Small intestine (tissue), 7 donors: ENCODE data around the gene TMEM44. TPM values are rescaled to one million over a fixed set of nuclear protein-coding genes. Genes with fewer than 3 reads are reported as not detected.

Experiments
- DNase-seq, 2 donors: peaks; one replicate each; pipeline versions ENCODE4 v3.0.0 to v3.0.0-alpha.2; 2013
- FAIRE-seq: peaks from 2 replicates; lab custom pipeline; 2012; peaks lifted over from hg19 to GRCh38; lab: Jason Lieb, UNC
- H3K27ac ChIP-seq, 3 donors: one replicate each; pipeline ENCODE4 v1.5.1; 2013; ENCODE audit warnings: low read length in 2 of 3, mild to moderate bottlenecking in 2 of 3, control low read depth in 1 of 3, inconsistent platforms in 1 of 3, low read depth in 1 of 3, moderate library complexity in 1 of 3
- H3K27me3 ChIP-seq, 3 donors: one replicate each; pipeline ENCODE4 v1.6.1; 2013; ENCODE audit warnings: low read length in 3 of 3, inconsistent platforms in 1 of 3; ENCODE audit not compliant: control insufficient read depth in 3 of 3, insufficient read depth in 3 of 3
- H3K36me3 ChIP-seq, 3 donors: one replicate each; pipeline ENCODE4 v1.6.1; 2013; ENCODE audit warnings: low read length in 3 of 3, inconsistent platforms in 1 of 3, low read depth in 1 of 3, mild to moderate bottlenecking in 1 of 3, moderate library complexity in 1 of 3; ENCODE audit not compliant: control insufficient read depth in 3 of 3, insufficient read depth in 2 of 3
- H3K4me1 ChIP-seq, 3 donors: one replicate each; pipeline ENCODE4 v1.6.1; 2013; ENCODE audit warnings: low read length in 2 of 3, inconsistent platforms in 1 of 3, low read depth in 1 of 3, mild to moderate bottlenecking in 1 of 3, moderate library complexity in 1 of 3; ENCODE audit not compliant: control insufficient read depth in 3 of 3, insufficient read depth in 2 of 3
- H3K4me3 ChIP-seq, 3 donors: one replicate each; pipeline ENCODE4 v1.5.1; 2013; ENCODE audit warnings: low read length in 3 of 3, control low read depth in 1 of 3, inconsistent platforms in 1 of 3, low read depth in 1 of 3, mild to moderate bottlenecking in 1 of 3, moderate library complexity in 1 of 3
- H3K9me3 ChIP-seq, 2 donors: one replicate each; pipeline ENCODE4 v1.6.1; 2013; ENCODE audit warnings: low read depth in 1 of 2, low read length in 1 of 2; ENCODE audit not compliant: control insufficient read depth in 2 of 2, insufficient read depth in 1 of 2
- WGBS, 3 donors: extraction: QIAGEN DNeasy Blood & Tissue Kit; methylation state at CpG; one replicate each; pipeline ENCODE4 v1.1.7; 2013; 5-methylcytosine and 5-hydroxymethylcytosine counted together
- polyA plus RNA-seq, 4 donors: library from polyadenylated mRNA; stranded (reverse) in 3 of 4; unstranded in 1 of 4; fragments of 200-250 nt in 3 of 4; fragments of 120-200 nt in 1 of 4; gene quantifications; one replicate each; pipeline versions ENCODE4 v1.2.1 to v1.2.3, GENCODE V29; 2013
- donor health status: healthy with polysubstance abuse.
- donor health status: control.
- donor health status: control.
- donor health status: Bipolar disorder and iron deficiency.
- donor health status: healthy.

TMEM44 gene
- polyA plus RNA-seq, 4 donors = 2.7 to 17.7 (median 7.9) TPM

- H3K27me3 ChIP-seq = peaks cover 0 to 14% (median 4%) of the 10 kb centered on the region in 3 donors
- peak overlapping the region in 1 of 3 donors; percentile 72 for H3K27ac ChIP-seq
- FAIRE-seq = no peak
- peaks cover 0 to 4% of the 10 kb centered on the region in 2 donors for H3K9me3 ChIP-seq
- peaks cover 0 to 7% (median 0%) of the 10 kb centered on the region in 3 donors for H3K4me1 ChIP-seq
- WGBS, 3 donors = 74 to 81% (median 77%) methylated on average over 16 of the region's 16 CpGs
- H3K36me3 ChIP-seq = no peaks in the 10 kb centered on the region
- H3K4me3 ChIP-seq = no peak overlapping the region
- no peak for DNase-seq
Observed at GRCh38 chr3:194571491-194572142, 61.6 kb downstream of the TMEM44 start.

- H3K27me3 ChIP-seq = peaks cover 0 to 14% (median 4%) of the 10 kb centered on the region in 3 donors
- peaks cover 0 to 7% (median 0%) of the 10 kb centered on the region in 3 donors for H3K4me1 ChIP-seq
- H3K4me3 ChIP-seq = no peak overlapping the region
- H3K9me3 ChIP-seq = peaks cover 0 to 4% of the 10 kb centered on the region in 2 donors
- no peak overlapping the region for H3K27ac ChIP-seq
- WGBS, 3 donors = 69 to 88% (median 85%) methylated on average over 8 of the region's 8 CpGs
- FAIRE-seq (no peak), DNase-seq (no peak)
- no peaks in the 10 kb centered on the region for H3K36me3 ChIP-seq
Observed at GRCh38 chr3:194570898-194571297, 62.3 kb downstream of the TMEM44 start.

- Histone ChIP-seq H3K36me3 (no peaks in the 10 kb centered on the region), H3K4me1 (peaks cover 0 to 7% (median 0%) of the 10 kb centered on the region in 3 donors), H3K4me3 (no peak overlapping the region), H3K9me3 (peaks cover 0 to 4% of the 10 kb centered on the region in 2 donors), H3K27me3 (peaks cover 0 to 14% (median 4%) of the 10 kb centered on the region in 3 donors), H3K27ac (no peak overlapping the region)
- DNase-seq (no peak), FAIRE-seq (no peak)
- WGBS, 3 donors = 90 to 91% (median 91%) methylated on average over 13 of the region's 13 CpGs
Observed at GRCh38 chr3:194570235-194570634, 63.0 kb downstream of the TMEM44 start.

GRCh38 chr3:194569252-194569651 lies 64.0 kb downstream of the TMEM44 start:
- 89 to 90% (median 90%) methylated on average over 12 of the region's 12 CpGs for WGBS, 3 donors
- Histone ChIP-seq H3K9me3 (peaks cover 0 to 4% of the 10 kb centered on the region in 2 donors), H3K27me3 (peaks cover 0 to 14% (median 4%) of the 10 kb centered on the region in 3 donors), H3K27ac (no peak overlapping the region), H3K4me3 (no peak overlapping the region), H3K36me3 (no peaks in the 10 kb centered on the region), H3K4me1 (peaks cover 0 to 7% (median 0%) of the 10 kb centered on the region in 3 donors)
- DNase-seq (no peak), FAIRE-seq (no peak)

- Histone ChIP-seq H3K27ac (no peak overlapping the region), H3K36me3 (no peaks in the 10 kb centered on the region), H3K27me3 (no peaks in the 10 kb centered on the region), H3K4me1 (no peaks in the 10 kb centered on the region), H3K9me3 (peaks cover 0 to 4% of the 10 kb centered on the region in 2 donors), H3K4me3 (no peak overlapping the region)
- 75 to 89% (median 79%) methylated on average over 9 of the region's 9 CpGs for WGBS, 3 donors
- FAIRE-seq (no peak), DNase-seq (no peak)
Observed at GRCh38 chr3:194565597-194566190, 67.5 kb downstream of the TMEM44 start.

GRCh38 chr3:194562986-194563385 lies 70.2 kb downstream of the TMEM44 start:
- FAIRE-seq = no peak
- no peaks in the 10 kb centered on the region for H3K4me1 ChIP-seq

GRCh38 chr3:194561306-194561974 lies 71.8 kb downstream of the TMEM44 start:
- Histone ChIP-seq H3K4me3 (no peak overlapping the region), H3K4me1 (no peaks in the 10 kb centered on the region), H3K27ac (no peak overlapping the region), H3K36me3 (no peaks in the 10 kb centered on the region), H3K9me3 (no peaks in the 10 kb centered on the region), H3K27me3 (no peaks in the 10 kb centered on the region)
- FAIRE-seq = no peak
- 76 to 86% (median 84%) methylated on average over 7 of the region's 7 CpGs for WGBS, 3 donors
- DNase-seq = no peak

More at GRCh38 chr3:194562986-194563385, 70.2 kb downstream of the TMEM44 start:
- no peaks in the 10 kb centered on the region for H3K36me3 ChIP-seq
- 62 to 80% (median 75%) methylated on average over 2 of the region's 2 CpGs for WGBS, 3 donors
- DNase-seq = no peak
- no peak overlapping the region for H3K27ac ChIP-seq
- peaks cover 0 to 4% of the 10 kb centered on the region in 2 donors for H3K9me3 ChIP-seq
- H3K4me3 ChIP-seq = no peak overlapping the region
- no peaks in the 10 kb centered on the region for H3K27me3 ChIP-seq

GRCh38 chr3:194560047-194560446 lies 73.2 kb downstream of the TMEM44 start:
- H3K4me3 ChIP-seq = no peak overlapping the region
- H3K9me3 ChIP-seq = no peaks in the 10 kb centered on the region
- DNase-seq = no peak
- H3K27ac ChIP-seq = no peak overlapping the region
- H3K27me3 ChIP-seq = no peaks in the 10 kb centered on the region
- 90 to 96% (median 94%) methylated on average over 7 of the region's 7 CpGs for WGBS, 3 donors
- no peaks in the 10 kb centered on the region for H3K4me1 ChIP-seq
- H3K36me3 ChIP-seq = no peaks in the 10 kb centered on the region
- no peak for FAIRE-seq
